Spleen (tissue), 11 donors: ENCODE results near the gene PRDX5. TPM values are rescaled to one million over a fixed set of nuclear protein-coding genes. Genes with fewer than 3 reads are reported as not detected.
A peak's percentile ranks its signal among the peaks of the same experiment; 100 is the strongest.
"Not testable (repeated sequence)": the region's sequence is repeated elsewhere in the genome, so short reads cannot be mapped to it uniquely, and the experiment has no call there.

Experiments
- DNase-seq: peaks from one replicate; pipeline ENCODE4 v3.0.0-alpha.2; 2020
- H3K27ac ChIP-seq, 8 donors: fragments of 200-600 bp; sonication (generic) in 7 of 8; 1 replicate in 4 of 8; 2 replicates in 4 of 8; pipeline versions ENCODE4 v1.5.0 to v1.8.0; 2016 to 2021; ENCODE audit warnings: inconsistent platforms in 4 of 8, mild to moderate bottlenecking in 4 of 8, moderate library complexity in 1 of 8
- H3K27me3 ChIP-seq, 7 donors: fragments of 200-600 bp; sonication (generic) in 6 of 7; replicated peaks in 1 of 7; 1 replicate in 4 of 7; 2 replicates in 3 of 7; pipeline versions ENCODE4 v1.5.0 to v1.8.0; 2016 to 2021; ENCODE audit warnings: inconsistent platforms in 3 of 7, mild to moderate bottlenecking in 1 of 7
- H3K36me3 ChIP-seq, 6 donors: fragments of 200-600 bp; sonication (generic) in 5 of 6; 1 replicate in 4 of 6; 2 replicates in 2 of 6; pipeline versions ENCODE4 v1.5.0 to v1.8.0; 2016 to 2021; ENCODE audit warnings: inconsistent platforms in 2 of 6
- H3K4me1 ChIP-seq, 6 donors: fragments of 200-600 bp; sonication (generic) in 5 of 6; 1 replicate in 3 of 6; 2 replicates in 3 of 6; pipeline versions ENCODE4 v1.5.0 to v1.8.0; 2016 to 2021; ENCODE audit warnings: inconsistent platforms in 3 of 6
- H3K4me3 ChIP-seq, 8 donors: fragments of 200-600 bp; sonication (generic) in 7 of 8; 1 replicate in 4 of 8; 2 replicates in 4 of 8; pipeline versions ENCODE4 v1.5.0 to v1.8.0; 2016 to 2021; ENCODE audit warnings: inconsistent platforms in 4 of 8, mild to moderate bottlenecking in 4 of 8, moderate library complexity in 2 of 8
- H3K9me3 ChIP-seq, 8 donors: fragments of 200-600 bp; sonication (generic) in 7 of 8; 1 replicate in 4 of 8; 2 replicates in 4 of 8; pipeline versions ENCODE4 v1.5.0 to v1.8.0; 2016 to 2021; ENCODE audit warnings: inconsistent platforms in 4 of 8
- CTCF ChIP-seq, 11 experiments: fragments of 200-600 bp in 7 of 11; fragments of 450-650 bp in 4 of 11; sonication (generic) in 4 of 11; IDR thresholded peaks in 8 of 11; conservative IDR thresholded peaks in 3 of 11; 1 replicate in 7 of 11; 2 replicates in 4 of 11; pipeline versions ENCODE4 v1.4.0 to v1.8.0; 2016 to 2021; ENCODE audit warnings: antibody characterized with exemption in 11 of 11, inconsistent platforms in 4 of 11, mild to moderate bottlenecking in 1 of 11
- POLR2A ChIP-seq, 3 donors: fragments of 450-650 bp; IDR thresholded peaks; one replicate each; pipeline ENCODE4 v1.5.1; 2017; ENCODE audit warnings: antibody characterized with exemption in 3 of 3, mild to moderate bottlenecking in 1 of 3
- POLR2AphosphoS5 ChIP-seq, 3 donors: sonication (generic); formaldehyde crosslinking; IDR thresholded peaks; one replicate each; pipeline ENCODE4 v1.5.1; 2017; ENCODE audit warnings: antibody characterized with exemption in 3 of 3
- WGBS, 5 donors: extraction: QIAGEN DNeasy Blood & Tissue Kit in 3 of 5; methylation state at CpG; one replicate each; pipeline versions ENCODE4 v1.1.5 to v1.1.7; 2013 to 2018; 5-methylcytosine and 5-hydroxymethylcytosine counted together
- intact Hi-C: fragments of 100-400 bp; cut with DNase I; formaldehyde crosslinking; loops from one replicate; pipeline ENCODE4 v1.15.0; 2023; ENCODE audit warnings: low total_unique reads
- polyA plus RNA-seq, 3 donors: library from polyadenylated mRNA; stranded (reverse); fragments of 200-250 nt; gene quantifications; one replicate each; pipeline ENCODE4 v1.2.1, GENCODE V29; 2013
- total RNA-seq, 7 donors: library from RNA; depleted of rRNA in 3 of 7; stranded (reverse); fragments of >200 nt in 3 of 7; fragmentation: NEBNext Ultra II Directional in 4 of 7; extraction: Animal tissue kit (Norgen Biotek cat#: 25700) in 4 of 7; gene quantifications; one replicate each; pipeline versions ENCODE4 v1.1.0 to v1.2.1, GENCODE V29; 2016 to 2021
- donor health status: healthy with polysubstance abuse.
- donor health status: DM: no; HTN: no; CAD: no; lungs with moderate emphysema.
- donor health status: DM: no; HTN: no; CAD: no.
- donor health status: Bipolar disorder and iron deficiency.
- donor health status: healthy.
- donor health status: DM: no; HTN: no; CAD: no.
- donor health status: DM: yes; HTN: yes; CAD: no.

The PRDX5 gene
- total and polyA plus RNA-seq, 10 donors: 77.0 to 302 (median 133) TPM

DNA sequence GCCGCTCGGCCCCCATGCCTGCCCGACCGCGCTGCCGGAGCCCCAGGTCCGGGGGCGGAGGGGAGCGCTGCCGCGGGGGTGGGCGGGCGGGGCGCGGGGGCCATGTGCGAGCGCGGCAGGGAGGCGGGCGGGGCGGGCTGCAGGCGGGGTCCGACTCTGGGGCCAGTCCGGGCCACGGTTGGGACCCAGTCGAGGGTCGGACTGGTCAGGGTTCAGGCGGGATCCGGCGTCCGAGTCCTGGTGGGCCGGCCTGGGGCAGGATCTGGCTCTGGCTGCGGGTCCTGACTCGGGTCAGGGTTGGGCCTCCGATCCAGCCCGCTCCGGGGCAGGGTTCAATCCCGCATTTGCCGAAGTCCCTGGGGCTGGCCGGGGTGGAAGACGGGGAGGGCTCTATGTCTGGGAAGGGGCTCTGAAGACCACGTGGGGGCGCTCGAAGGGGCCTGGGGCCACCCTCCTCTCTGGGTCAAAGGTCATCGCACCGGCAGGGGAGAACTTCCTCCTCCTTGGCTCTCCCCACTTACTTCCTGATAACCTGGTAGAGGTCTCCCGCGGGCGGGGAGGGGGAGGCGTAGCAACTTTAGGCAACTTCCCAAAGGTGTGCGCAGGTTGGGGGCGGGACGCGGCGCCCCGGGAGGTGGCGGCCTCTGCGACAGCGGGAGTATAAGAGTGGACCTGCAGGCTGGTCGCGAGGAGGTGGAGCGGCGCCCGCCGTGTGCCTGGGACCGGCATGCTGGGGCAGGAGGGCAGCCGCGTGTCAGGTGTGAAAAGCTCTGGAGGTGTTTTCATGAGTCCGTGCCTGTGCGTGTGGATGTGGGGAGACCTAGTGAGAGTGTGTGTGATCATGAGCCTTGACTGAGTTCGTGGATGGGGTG, 12.0 kb upstream of the PRDX5 start:
- TF ChIP-seq POLR2A (IDR thresholded peaks at IDR 0.05) (no peak), POLR2AphosphoS5 (IDR thresholded peaks at IDR 0.05) (peak; percentile 56 to 70 (median 62)), CTCF (IDR thresholded peaks at IDR 0.05 in 8 of 11, conservative IDR thresholded peaks at IDR 0.05 in 3 of 11) (peak in 7 of 11 experiments; percentile 12 to 60 (median 48))
- H3K9me3 ChIP-seq: no peaks in the 10 kb centered on the region
- H3K4me3 ChIP-seq: peak overlapping the region; percentile 70 to 91 (median 80)
- intact Hi-C loops: no loop called here
- H3K27me3 ChIP-seq: peaks cover 0 to 17% (median 4%) of the 10 kb centered on the region in 7 donors
- peak overlapping the region; percentile 81 to 98 (median 94) for H3K27ac ChIP-seq
- peaks cover 0 to 39% (median 0%) of the 10 kb centered on the region in 6 donors for H3K36me3 ChIP-seq
- 0 to 1% (median 1%) methylated on average over 5 to 71 of the region's 71 CpGs for WGBS, 5 donors
- peaks cover 23 to 67% (median 27%) of the 10 kb centered on the region in 6 donors for H3K4me1 ChIP-seq
- DNase-seq: peak; percentile 95

- H3K27me3 ChIP-seq: peaks cover 0 to 11% (median 4%) of the 10 kb centered on the region in 7 donors
- DNase-seq: no peak
- peak overlapping the region; percentile 70 to 91 (median 80) for H3K4me3 ChIP-seq
- H3K4me1 ChIP-seq: peaks cover 17 to 63% (median 24%) of the 10 kb centered on the region in 6 donors
- H3K9me3 ChIP-seq: no peaks in the 10 kb centered on the region
- 9 to 26% (median 23%) methylated on average over 7 to 9 of the region's 9 CpGs for WGBS, 5 donors
- H3K27ac ChIP-seq: peak overlapping the region; percentile 81 to 98 (median 94)
- TF ChIP-seq POLR2A (IDR thresholded peaks at IDR 0.05): no peak
- TF ChIP-seq POLR2AphosphoS5 (IDR thresholded peaks at IDR 0.05): no peak
- no peak for TF ChIP-seq CTCF (IDR thresholded peaks at IDR 0.05 in 8 of 11, conservative IDR thresholded peaks at IDR 0.05 in 3 of 11)
- H3K36me3 ChIP-seq: peaks cover 0 to 45% (median 0%) of the 10 kb centered on the region in 6 donors
- intact Hi-C loops: no loop called here
These were observed 11.4 kb upstream of the PRDX5 start for GRCh38 chr11:64306563-64306875.

GRCh38 chr11:64306876-64307622, 10.9 kb upstream of the PRDX5 start:
- H3K4me1 ChIP-seq: peaks cover 17 to 58% (median 24%) of the 10 kb centered on the region in 6 donors
- H3K4me3 ChIP-seq: peak overlapping the region in 7 of 8 donors; percentile 70 to 91 (median 79)
- H3K27ac ChIP-seq: peak overlapping the region in 7 of 8 donors; percentile 81 to 98 (median 95)
- H3K36me3 ChIP-seq: peaks cover 0 to 48% (median 0%) of the 10 kb centered on the region in 6 donors
- 70 to 85% (median 79%) methylated on average over 11 to 15 of the region's 15 CpGs for WGBS, 5 donors
- no peaks in the 10 kb centered on the region for H3K9me3 ChIP-seq
- DNase-seq: peak; percentile 87
- intact Hi-C loops: no loop called here
- peaks cover 0 to 5% (median 0%) of the 10 kb centered on the region in 7 donors for H3K27me3 ChIP-seq
- TF ChIP-seq POLR2AphosphoS5 (IDR thresholded peaks at IDR 0.05) (no peak), POLR2A (IDR thresholded peaks at IDR 0.05) (no peak), CTCF (IDR thresholded peaks at IDR 0.05 in 8 of 11, conservative IDR thresholded peaks at IDR 0.05 in 3 of 11) (no peak)

DNA sequence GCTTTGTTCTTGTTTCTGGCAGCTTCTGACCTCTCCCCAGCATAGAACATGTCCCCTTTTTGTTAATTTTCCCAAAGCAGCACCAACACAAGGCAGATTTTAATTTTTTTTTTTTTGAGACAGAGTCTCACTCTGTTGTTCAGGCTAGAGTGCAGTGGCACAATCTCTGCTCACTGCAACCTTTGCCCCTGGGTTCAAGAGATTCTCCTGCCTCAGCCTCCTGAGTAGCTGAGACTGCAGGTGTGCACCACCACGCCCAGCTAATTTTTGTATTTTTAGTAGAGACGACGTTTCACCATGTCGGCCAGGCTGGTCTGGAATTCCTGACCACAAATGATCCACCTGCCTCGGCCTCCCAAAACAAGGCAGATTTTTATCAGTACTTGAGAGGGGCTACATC, 10.1 kb upstream of the PRDX5 start:
- peaks cover 17 to 66% (median 24%) of the 10 kb centered on the region in 6 donors for H3K4me1 ChIP-seq
- H3K4me3 ChIP-seq, intact Hi-C loops, H3K27me3 ChIP-seq, DNase-seq, H3K9me3 ChIP-seq: not testable (repeated sequence)
- peak overlapping the region in 1 of 8 donors; percentile 98 for H3K27ac ChIP-seq
- H3K36me3 ChIP-seq: peaks cover 0 to 56% (median 0%) of the 10 kb centered on the region in 6 donors
- 92 to 96% (median 92%) methylated on average over 5 of the region's 5 CpGs for WGBS, 5 donors
